Liver (tissue), 9 donors: Measurements from ENCODE around the gene SLC38A10. TPM values are rescaled to one million over a fixed set of nuclear protein-coding genes. Genes with fewer than 3 reads are reported as not detected.

Source experiments
- DNase-seq: peaks from one replicate; pipeline ENCODE4 v3.0.0-alpha.2; 2017; ENCODE audit warnings: low spot score
- H3K27ac ChIP-seq, 2 donors: one replicate each; pipeline ENCODE4 v1.7.0; 2013; ENCODE audit warnings: inconsistent platforms in 2 of 2, low read length in 2 of 2, control low read depth in 1 of 2, low read depth in 1 of 2, mild to moderate bottlenecking in 1 of 2
- H3K27me3 ChIP-seq, 4 donors: one replicate each; pipeline versions ENCODE4 v1.6.1 to v1.7.0; 2013; ENCODE audit warnings: low read length in 3 of 4, inconsistent platforms in 1 of 4, mild to moderate bottlenecking in 1 of 4, moderate library complexity in 1 of 4; ENCODE audit not compliant: control insufficient read depth in 4 of 4, insufficient read depth in 4 of 4
- H3K36me3 ChIP-seq, 4 donors: one replicate each; pipeline versions ENCODE4 v1.6.1 to v1.7.0; 2013; ENCODE audit warnings: low read length in 3 of 4, mild to moderate bottlenecking in 3 of 4, low read depth in 1 of 4, moderate library complexity in 1 of 4; ENCODE audit not compliant: control insufficient read depth in 4 of 4, insufficient read depth in 3 of 4
- H3K4me1 ChIP-seq, 4 donors: one replicate each; pipeline versions ENCODE4 v1.6.1 to v1.7.0; 2013; ENCODE audit warnings: low read length in 3 of 4, mild to moderate bottlenecking in 3 of 4, moderate library complexity in 1 of 4; ENCODE audit not compliant: control insufficient read depth in 4 of 4, insufficient read depth in 4 of 4
- H3K4me3 ChIP-seq, 3 donors: one replicate each; pipeline versions ENCODE4 v1.6.1 to v1.7.0; 2013; ENCODE audit warnings: low read length in 3 of 3, control low read depth in 1 of 3, low read depth in 1 of 3, mild to moderate bottlenecking in 1 of 3
- H3K9ac ChIP-seq, 2 donors: one replicate each; pipeline ENCODE4 v1.7.0; 2013; ENCODE audit warnings: low read length in 2 of 2, mild to moderate bottlenecking in 2 of 2, moderate library complexity in 2 of 2, control low read depth in 1 of 2, low read depth in 1 of 2
- H3K9me3 ChIP-seq, 4 donors: one replicate each; pipeline versions ENCODE4 v1.6.1 to v1.7.0; 2013; ENCODE audit warnings: low read length in 3 of 4; ENCODE audit not compliant: control insufficient read depth in 4 of 4
- EGR1 ChIP-seq, 2 donors: IDR thresholded peaks; 2 replicates each; pipeline ENCODE4 v1.6.1; 2016 to 2018; ENCODE audit warnings: antibody characterized with exemption in 2 of 2, low read depth in 2 of 2
- FOXA1 ChIP-seq: IDR thresholded peaks from 2 replicates; pipeline ENCODE4 v1.6.1; 2016; ENCODE audit warnings: antibody characterized with exemption
- FOXA2 ChIP-seq: IDR thresholded peaks from 2 replicates; pipeline ENCODE4 v1.6.1; 2016; ENCODE audit warnings: antibody characterized with exemption
- GABPA ChIP-seq, 2 donors: IDR thresholded peaks in 1 of 2; conservative IDR thresholded peaks in 1 of 2; 2 replicates each; pipeline ENCODE4 v1.6.1; 2016; ENCODE audit warnings: antibody characterized with exemption in 2 of 2, mild to moderate bottlenecking in 1 of 2, moderate library complexity in 1 of 2
- HNF4A ChIP-seq, 2 donors: conservative IDR thresholded peaks; 2 replicates each; pipeline ENCODE4 v1.6.1; 2016; ENCODE audit warnings: antibody characterized with exemption in 2 of 2, mild to moderate bottlenecking in 2 of 2
- HNF4G ChIP-seq: IDR thresholded peaks from 2 replicates; pipeline ENCODE4 v1.6.1; 2016; ENCODE audit warnings: antibody characterized with exemption
- JUND ChIP-seq, 2 donors: IDR thresholded peaks; 2 replicates each; pipeline ENCODE4 v1.6.1; 2016; ENCODE audit warnings: antibody characterized with exemption in 2 of 2
- NR2F2 ChIP-seq: IDR thresholded peaks from 2 replicates; pipeline ENCODE4 v1.6.1; 2016; ENCODE audit warnings: antibody characterized with exemption
- RAD21 ChIP-seq, 2 donors: IDR thresholded peaks; 2 replicates each; pipeline ENCODE4 v1.6.1; 2016; ENCODE audit warnings: antibody characterized with exemption in 2 of 2, mild to moderate bottlenecking in 2 of 2
- RXRA ChIP-seq, 2 donors: IDR thresholded peaks; 2 replicates each; pipeline ENCODE4 v1.6.1; 2017 to 2018; ENCODE audit warnings: antibody characterized with exemption in 2 of 2, mild to moderate bottlenecking in 1 of 2
- SP1 ChIP-seq: IDR thresholded peaks from 2 replicates; pipeline ENCODE4 v1.6.1; 2018; ENCODE audit warnings: antibody characterized with exemption, mild to moderate bottlenecking
- TAF1 ChIP-seq: conservative IDR thresholded peaks from 2 replicates; pipeline ENCODE4 v1.6.1; 2016; ENCODE audit warnings: antibody characterized with exemption, mild to moderate bottlenecking
- YY1 ChIP-seq: IDR thresholded peaks from 2 replicates; pipeline ENCODE4 v1.6.1; 2016; ENCODE audit warnings: antibody characterized with exemption, mild to moderate bottlenecking
- WGBS: extraction: QIAGEN DNeasy Blood & Tissue Kit; methylation state at CpG from one replicate; pipeline ENCODE4 v1.1.7; 2013; 5-methylcytosine and 5-hydroxymethylcytosine counted together
- polyA plus RNA-seq, 2 donors: library from polyadenylated mRNA; stranded (reverse) in 1 of 2; unstranded in 1 of 2; fragments of 200-250 nt in 1 of 2; fragments of >200 nt in 1 of 2; fragmentation: Nextera tagmentation in 1 of 2; extraction: Ambion mirVana in 1 of 2; gene quantifications; one replicate each; pipeline versions ENCODE4 v1.2.1 to v1.2.3, GENCODE V29; 2013 to 2015
- total RNA-seq, 2 donors: library from RNA; depleted of rRNA; stranded (reverse); fragments of >200 nt; gene quantifications; one replicate each; pipeline ENCODE4 v1.2.3, GENCODE V29; 2014
- TF ChIP-seq, protein P1 (sequence below): IDR thresholded peaks from 2 replicates; pipeline ENCODE4 v1.6.1; 2016; ENCODE audit warnings: antibody characterized with exemption
- TF ChIP-seq, protein P2 (sequence below): IDR thresholded peaks from 2 replicates; pipeline ENCODE4 v1.6.1; 2016; ENCODE audit warnings: antibody characterized with exemption
- TF ChIP-seq, protein P3 (sequence below): IDR thresholded peaks from 2 replicates; pipeline ENCODE4 v1.6.1; 2016; ENCODE audit warnings: antibody characterized with exemption, mild to moderate bottlenecking
- TF ChIP-seq, protein P4 (sequence below): IDR thresholded peaks from 2 replicates; pipeline ENCODE4 v1.6.1; 2016; ENCODE audit warnings: antibody characterized with exemption
- TF ChIP-seq, protein P5 (sequence below): fragments of 150-350 bp; IDR thresholded peaks from 2 replicates; pipeline ENCODE4 v1.5.1; 2017; ENCODE audit warnings: improper control_type of control experiment, low read depth, low read length; ENCODE audit not compliant: missing input control
- donor health status: healthy.
- donor health status: healthy.
- donor health status: healthy.
- donor health status: healthy.
- donor health status: healthy.

The SLC38A10 gene
- total and polyA plus RNA-seq, 4 donors, result 29.3 to 117 (median 54.7) TPM

DNA sequence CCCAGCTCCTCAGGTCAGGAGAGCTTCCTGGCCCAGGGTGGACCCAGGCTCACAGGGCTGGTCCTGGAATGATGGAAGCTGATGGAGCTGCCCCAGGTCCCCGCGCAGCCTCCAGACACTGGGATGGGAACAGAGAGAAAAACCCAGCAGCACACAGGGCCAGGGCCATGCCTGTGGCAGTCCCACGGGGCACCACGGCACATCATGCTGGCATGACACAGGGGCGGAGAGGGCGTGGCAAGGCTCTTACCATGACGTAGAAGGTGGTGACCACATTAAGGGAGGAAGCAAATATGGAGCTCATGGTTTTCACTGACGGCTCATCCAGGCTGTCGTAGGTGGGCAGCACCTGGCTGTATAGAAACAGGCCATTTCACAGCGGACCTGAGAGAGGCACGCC lies 18.3 kb downstream of the SLC38A10 start:
- TF ChIP-seq, protein P1, sequence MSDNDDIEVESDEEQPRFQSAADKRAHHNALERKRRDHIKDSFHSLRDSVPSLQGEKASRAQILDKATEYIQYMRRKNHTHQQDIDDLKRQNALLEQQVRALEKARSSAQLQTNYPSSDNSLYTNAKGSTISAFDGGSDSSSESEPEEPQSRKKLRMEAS, result no peak
- TF ChIP-seq RAD21 (IDR thresholded peaks at IDR 0.05), result no peak
- no peak for TF ChIP-seq FOXA2
- no peak for TF ChIP-seq SP1
- TF ChIP-seq, protein P2, sequence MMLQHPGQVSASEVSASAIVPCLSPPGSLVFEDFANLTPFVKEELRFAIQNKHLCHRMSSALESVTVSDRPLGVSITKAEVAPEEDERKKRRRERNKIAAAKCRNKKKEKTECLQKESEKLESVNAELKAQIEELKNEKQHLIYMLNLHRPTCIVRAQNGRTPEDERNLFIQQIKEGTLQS, result no peak
- TF ChIP-seq RXRA (IDR thresholded peaks at IDR 0.05), result no peak
- no peak for TF ChIP-seq GABPA (IDR thresholded peaks at IDR 0.05 in 1 of 2, conservative IDR thresholded peaks at IDR 0.05 in 1 of 2)
- no peak for TF ChIP-seq FOXA1
- TF ChIP-seq JUND (IDR thresholded peaks at IDR 0.05), result no peak
- TF ChIP-seq YY1, result no peak
- TF ChIP-seq NR2F2, result no peak
- TF ChIP-seq, protein P3, sequence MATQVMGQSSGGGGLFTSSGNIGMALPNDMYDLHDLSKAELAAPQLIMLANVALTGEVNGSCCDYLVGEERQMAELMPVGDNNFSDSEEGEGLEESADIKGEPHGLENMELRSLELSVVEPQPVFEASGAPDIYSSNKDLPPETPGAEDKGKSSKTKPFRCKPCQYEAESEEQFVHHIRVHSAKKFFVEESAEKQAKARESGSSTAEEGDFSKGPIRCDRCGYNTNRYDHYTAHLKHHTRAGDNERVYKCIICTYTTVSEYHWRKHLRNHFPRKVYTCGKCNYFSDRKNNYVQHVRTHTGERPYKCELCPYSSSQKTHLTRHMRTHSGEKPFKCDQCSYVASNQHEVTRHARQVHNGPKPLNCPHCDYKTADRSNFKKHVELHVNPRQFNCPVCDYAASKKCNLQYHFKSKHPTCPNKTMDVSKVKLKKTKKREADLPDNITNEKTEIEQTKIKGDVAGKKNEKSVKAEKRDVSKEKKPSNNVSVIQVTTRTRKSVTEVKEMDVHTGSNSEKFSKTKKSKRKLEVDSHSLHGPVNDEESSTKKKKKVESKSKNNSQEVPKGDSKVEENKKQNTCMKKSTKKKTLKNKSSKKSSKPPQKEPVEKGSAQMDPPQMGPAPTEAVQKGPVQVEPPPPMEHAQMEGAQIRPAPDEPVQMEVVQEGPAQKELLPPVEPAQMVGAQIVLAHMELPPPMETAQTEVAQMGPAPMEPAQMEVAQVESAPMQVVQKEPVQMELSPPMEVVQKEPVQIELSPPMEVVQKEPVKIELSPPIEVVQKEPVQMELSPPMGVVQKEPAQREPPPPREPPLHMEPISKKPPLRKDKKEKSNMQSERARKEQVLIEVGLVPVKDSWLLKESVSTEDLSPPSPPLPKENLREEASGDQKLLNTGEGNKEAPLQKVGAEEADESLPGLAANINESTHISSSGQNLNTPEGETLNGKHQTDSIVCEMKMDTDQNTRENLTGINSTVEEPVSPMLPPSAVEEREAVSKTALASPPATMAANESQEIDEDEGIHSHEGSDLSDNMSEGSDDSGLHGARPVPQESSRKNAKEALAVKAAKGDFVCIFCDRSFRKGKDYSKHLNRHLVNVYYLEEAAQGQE, result no peak
- TF ChIP-seq HNF4A (conservative IDR thresholded peaks at IDR 0.05), result no peak
- TF ChIP-seq, protein P4, sequence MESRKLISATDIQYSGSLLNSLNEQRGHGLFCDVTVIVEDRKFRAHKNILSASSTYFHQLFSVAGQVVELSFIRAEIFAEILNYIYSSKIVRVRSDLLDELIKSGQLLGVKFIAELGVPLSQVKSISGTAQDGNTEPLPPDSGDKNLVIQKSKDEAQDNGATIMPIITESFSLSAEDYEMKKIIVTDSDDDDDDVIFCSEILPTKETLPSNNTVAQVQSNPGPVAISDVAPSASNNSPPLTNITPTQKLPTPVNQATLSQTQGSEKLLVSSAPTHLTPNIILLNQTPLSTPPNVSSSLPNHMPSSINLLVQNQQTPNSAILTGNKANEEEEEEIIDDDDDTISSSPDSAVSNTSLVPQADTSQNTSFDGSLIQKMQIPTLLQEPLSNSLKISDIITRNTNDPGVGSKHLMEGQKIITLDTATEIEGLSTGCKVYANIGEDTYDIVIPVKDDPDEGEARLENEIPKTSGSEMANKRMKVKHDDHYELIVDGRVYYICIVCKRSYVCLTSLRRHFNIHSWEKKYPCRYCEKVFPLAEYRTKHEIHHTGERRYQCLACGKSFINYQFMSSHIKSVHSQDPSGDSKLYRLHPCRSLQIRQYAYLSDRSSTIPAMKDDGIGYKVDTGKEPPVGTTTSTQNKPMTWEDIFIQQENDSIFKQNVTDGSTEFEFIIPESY, result no peak
- no peak for TF ChIP-seq EGR1 (IDR thresholded peaks at IDR 0.05; ENCODE audit: low read depth in 2 of 2)
- TF ChIP-seq TAF1, result no peak
- TF ChIP-seq HNF4G, result no peak
- TF ChIP-seq, protein P5, sequence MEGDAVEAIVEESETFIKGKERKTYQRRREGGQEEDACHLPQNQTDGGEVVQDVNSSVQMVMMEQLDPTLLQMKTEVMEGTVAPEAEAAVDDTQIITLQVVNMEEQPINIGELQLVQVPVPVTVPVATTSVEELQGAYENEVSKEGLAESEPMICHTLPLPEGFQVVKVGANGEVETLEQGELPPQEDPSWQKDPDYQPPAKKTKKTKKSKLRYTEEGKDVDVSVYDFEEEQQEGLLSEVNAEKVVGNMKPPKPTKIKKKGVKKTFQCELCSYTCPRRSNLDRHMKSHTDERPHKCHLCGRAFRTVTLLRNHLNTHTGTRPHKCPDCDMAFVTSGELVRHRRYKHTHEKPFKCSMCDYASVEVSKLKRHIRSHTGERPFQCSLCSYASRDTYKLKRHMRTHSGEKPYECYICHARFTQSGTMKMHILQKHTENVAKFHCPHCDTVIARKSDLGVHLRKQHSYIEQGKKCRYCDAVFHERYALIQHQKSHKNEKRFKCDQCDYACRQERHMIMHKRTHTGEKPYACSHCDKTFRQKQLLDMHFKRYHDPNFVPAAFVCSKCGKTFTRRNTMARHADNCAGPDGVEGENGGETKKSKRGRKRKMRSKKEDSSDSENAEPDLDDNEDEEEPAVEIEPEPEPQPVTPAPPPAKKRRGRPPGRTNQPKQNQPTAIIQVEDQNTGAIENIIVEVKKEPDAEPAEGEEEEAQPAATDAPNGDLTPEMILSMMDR, result no peak
- H3K27me3 ChIP-seq, result no peaks in the 10 kb centered on the region
- peaks cover 32 to 81% (median 48%) of the 10 kb centered on the region in 4 donors for H3K36me3 ChIP-seq
- H3K27ac ChIP-seq, result no peak overlapping the region
- DNase-seq, result no peak
- no peak overlapping the region for H3K4me3 ChIP-seq
- H3K9ac ChIP-seq, result no peak overlapping the region
- H3K4me1 ChIP-seq, result no peaks in the 10 kb centered on the region
- no peaks in the 10 kb centered on the region for H3K9me3 ChIP-seq
- 95% methylated on average over 11 of the region's 11 CpGs for WGBS
